PFSK-1 (cell line): ENCODE results near the gene SLC9A9.

Source experiments
- POLR2AphosphoS5 ChIP-seq: IDR thresholded peaks from 2 replicates; pipeline ENCODE4 v1.6.1; 2012; ENCODE audit warnings: low read depth, mild to moderate bottlenecking, control low read depth, low read length, moderate library complexity
- SIN3A ChIP-seq: IDR thresholded peaks from 2 replicates; pipeline ENCODE4 v1.6.1; 2012; ENCODE audit warnings: mild to moderate bottlenecking, low read length, moderate library complexity, borderline replicate concordance; ENCODE audit not compliant: insufficient read depth
- TAF1 ChIP-seq: IDR thresholded peaks from 2 replicates; pipeline ENCODE4 v1.6.1; 2012; ENCODE audit warnings: low read length, control low read depth, borderline replicate concordance; ENCODE audit not compliant: insufficient read depth

DNA sequence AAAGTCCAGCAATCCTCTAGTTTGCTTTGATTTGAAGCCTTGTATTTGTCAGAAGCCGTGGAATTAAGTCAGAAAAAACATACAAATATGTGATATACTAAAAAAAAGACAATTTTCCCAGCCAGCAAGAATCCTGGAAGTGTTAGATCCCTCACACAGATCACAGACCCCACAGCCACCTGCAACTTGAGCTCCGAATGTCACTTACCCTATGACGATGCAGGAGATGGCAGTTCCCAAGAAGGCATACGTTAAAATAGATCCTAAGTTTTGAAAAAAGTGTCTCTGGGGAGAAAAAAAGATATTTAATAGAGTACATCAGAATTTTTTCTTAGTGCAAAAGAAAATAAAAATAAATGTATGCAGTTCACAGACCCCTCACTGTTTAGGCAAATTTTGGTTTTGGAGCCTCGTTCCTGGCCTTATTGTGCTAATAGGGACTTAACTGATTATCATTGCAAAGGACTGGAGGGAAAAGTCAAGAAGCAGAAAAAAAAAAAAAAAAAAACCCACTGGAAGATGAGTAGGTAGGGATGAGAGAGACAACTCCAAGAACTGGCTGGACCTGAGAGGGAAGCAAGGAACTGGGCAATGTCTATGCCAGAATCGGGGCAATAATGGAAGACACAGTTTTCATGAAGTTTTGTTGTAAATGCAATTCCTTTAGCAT, 53.3 kb downstream of the SLC9A9 start:
- TF ChIP-seq POLR2AphosphoS5 = no peak
- TF ChIP-seq SIN3A = no peak
- TF ChIP-seq TAF1 = no peak
